CD4-positive, alpha-beta T cell treated with Interleukin-4 for 4 hours (primary cell): ENCODE measurements around the gene APBA3.
"Not testable (repeated sequence)": the region's sequence is repeated elsewhere in the genome, so short reads cannot be mapped to it uniquely, and the experiment has no call there.

Experiments used
- DNase-seq: peaks from one replicate; pipeline ENCODE4 v3.0.0-alpha.2; 2020

APBA3 gene

DNA sequence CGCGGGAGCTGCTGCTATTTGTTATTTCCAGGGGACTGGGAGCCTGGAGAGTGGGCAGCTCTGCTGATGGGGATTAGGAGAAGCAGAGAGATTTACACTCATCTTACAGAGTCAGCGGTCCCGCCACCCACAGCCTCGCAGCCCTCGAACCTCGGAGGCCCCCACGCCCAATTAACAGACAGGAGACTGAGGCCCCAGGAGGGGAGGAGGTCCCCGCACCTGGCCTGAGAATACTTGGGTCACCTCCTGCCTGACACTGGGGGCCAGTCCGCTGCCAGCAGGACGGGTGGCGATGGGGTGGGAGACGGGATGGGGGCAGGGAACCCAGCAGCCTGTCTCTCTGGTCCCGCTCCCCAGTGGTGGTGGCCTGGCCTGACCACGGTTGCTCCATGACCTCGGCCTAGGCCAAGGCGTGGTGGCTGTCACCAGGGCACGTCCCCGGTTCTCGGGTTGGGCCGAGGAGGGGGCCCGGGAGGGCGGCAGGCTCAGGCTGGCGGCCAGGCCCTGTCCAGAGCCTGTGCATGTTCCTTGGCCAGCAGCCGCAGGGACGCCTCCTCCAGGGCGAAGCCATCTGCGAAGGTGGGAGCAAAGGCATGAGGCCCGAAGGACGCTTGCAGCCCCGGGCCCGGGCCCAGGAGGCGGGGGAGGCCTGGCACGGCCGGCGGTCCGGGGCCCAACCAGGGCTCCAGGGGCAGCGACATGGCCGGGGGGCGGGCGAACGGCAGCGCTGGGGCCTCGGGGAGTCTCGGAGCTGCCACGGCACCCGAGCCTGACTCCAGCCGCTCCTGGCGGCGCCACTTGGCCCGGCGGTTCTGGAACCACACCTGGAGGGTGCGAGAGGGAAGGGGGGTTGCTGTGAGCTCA is 8.9 kb upstream of the APBA3 start:
- DNase-seq, result no peak

DNA sequence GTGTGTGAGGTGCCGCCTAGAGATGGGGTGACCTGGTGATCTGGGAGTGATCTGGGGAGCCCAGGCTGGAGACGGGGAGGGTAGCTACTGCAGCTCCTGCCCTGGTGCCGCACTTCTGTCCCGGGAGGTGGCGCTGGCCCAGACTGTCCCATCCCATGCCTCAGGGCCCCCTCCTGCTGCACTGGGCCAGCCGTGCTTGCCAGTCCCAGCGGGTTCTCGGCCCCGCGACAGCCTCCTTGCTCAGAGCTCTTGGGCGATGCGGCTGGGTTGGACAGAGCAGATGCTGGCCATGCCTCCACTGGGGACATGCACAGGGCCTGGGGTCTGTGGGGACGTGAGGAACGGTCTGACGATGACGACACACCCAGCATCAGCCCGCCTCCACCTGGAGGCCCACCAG is 8.0 kb upstream of the APBA3 start:
- DNase-seq, result no peak

GRCh38 chr19:3768748-3769099 is 7.2 kb upstream of the APBA3 start:
- no peak for DNase-seq

- DNase-seq, result no peak
Observed at GRCh38 chr19:3768015-3768747, 6.7 kb upstream of the APBA3 start.

- DNase-seq, result no peak
Observed at GRCh38 chr19:3767050-3767449, 5.6 kb upstream of the APBA3 start.

- DNase-seq, result no peak
Observed at GRCh38 chr19:3766520-3766919, 5.0 kb upstream of the APBA3 start.

GRCh38 chr19:3765757-3766156 is 4.3 kb upstream of the APBA3 start:
- DNase-seq, result not testable (repeated sequence)

GRCh38 chr19:3765121-3765520 is 3.6 kb upstream of the APBA3 start:
- DNase-seq, result no peak

GRCh38 chr19:3762501-3763459 is 1.3 kb upstream of the APBA3 start, which contains the start of gene MRPL54:
TSS of gene MRPL54 (plus strand) at chr19:3762682. CDS start at chr19:3762701, 19 bp downstream.
- peak; percentile 99 for DNase-seq

GRCh38 chr19:3762130-3762473 is 610 bp upstream of the APBA3 start:
- DNase-seq, result no peak

GRCh38 chr19:3760871-3761361 is 576 bp downstream of the APBA3 start:
- DNase-seq, result peak; percentile 41

GRCh38 chr19:3759482-3760254 is 1.8 kb downstream of the APBA3 start:
- DNase-seq, result no peak

GRCh38 chr19:3758297-3758696 is 3.2 kb downstream of the APBA3 start:
- DNase-seq, result not testable (repeated sequence)

DNA sequence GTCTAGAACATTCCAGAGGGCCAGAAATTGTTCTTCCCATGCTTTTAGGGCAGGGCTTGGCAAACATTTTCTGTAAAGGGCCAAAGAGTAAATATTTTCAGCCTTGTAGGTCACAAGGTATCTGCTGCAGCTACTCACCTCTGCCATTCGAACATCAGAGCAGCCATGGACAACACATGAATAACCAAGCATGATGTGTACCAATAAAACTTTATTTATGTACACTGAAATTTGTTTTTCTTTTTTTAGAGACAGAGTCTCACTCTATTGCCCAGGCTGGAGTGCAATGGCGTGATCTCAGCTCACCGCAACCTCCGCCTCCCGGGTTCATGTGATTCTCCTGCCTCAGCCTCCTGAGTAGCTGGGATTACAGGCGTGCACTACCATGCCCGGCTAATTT is 3.8 kb downstream of the APBA3 start:
- DNase-seq, result not testable (repeated sequence)

GRCh38 chr19:3753631-3754410 is 7.7 kb downstream of the APBA3 start:
- DNase-seq, result no peak

DNA sequence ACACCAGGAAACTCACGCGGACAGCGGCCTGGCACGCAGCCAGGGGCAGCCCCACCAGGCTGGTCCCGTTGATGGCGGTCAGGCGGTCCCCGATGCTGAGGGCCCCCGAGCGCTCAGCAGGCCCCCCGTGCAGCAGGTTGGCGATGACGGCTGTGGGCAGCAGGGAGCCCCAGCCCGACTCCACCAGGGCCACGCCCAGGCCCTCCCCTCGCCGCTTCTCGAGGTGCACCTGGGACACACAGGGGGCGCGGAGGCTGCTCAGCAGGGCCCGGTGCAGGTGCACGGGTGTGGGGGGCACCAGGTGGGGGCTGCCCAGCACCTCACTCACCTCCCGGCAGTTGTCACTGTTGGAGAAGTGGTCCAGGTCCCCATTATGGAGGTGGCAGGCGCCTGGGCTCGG is 9.0 kb downstream of the APBA3 start:
- no peak for DNase-seq

- DNase-seq, result no peak
Observed at GRCh38 chr19:3751236-3751635, 10.3 kb downstream of the APBA3 start.

GRCh38 chr19:3750211-3750610 is 11.3 kb downstream of the APBA3 start:
- DNase-seq, result no peak

- no peak for DNase-seq
Observed at GRCh38 chr19:3748965-3749364, 12.5 kb downstream of the APBA3 start.

- DNase-seq, result no peak
Observed at GRCh38 chr19:3746371-3747056, 15.0 kb downstream of the APBA3 start.
